Activated effector memory CD4-positive, alpha-beta T cell treated with anti-CD3 and anti-CD28 coated beads, Interleukin-2, amount 50 U/mL, for 16 hours (primary cell): ENCODE measurements around the gene IL18BP.

Source experiments
- DNase-seq: peaks from one replicate; pipeline ENCODE4 v3.0.0-alpha.2; 2020

Gene IL18BP

DNA sequence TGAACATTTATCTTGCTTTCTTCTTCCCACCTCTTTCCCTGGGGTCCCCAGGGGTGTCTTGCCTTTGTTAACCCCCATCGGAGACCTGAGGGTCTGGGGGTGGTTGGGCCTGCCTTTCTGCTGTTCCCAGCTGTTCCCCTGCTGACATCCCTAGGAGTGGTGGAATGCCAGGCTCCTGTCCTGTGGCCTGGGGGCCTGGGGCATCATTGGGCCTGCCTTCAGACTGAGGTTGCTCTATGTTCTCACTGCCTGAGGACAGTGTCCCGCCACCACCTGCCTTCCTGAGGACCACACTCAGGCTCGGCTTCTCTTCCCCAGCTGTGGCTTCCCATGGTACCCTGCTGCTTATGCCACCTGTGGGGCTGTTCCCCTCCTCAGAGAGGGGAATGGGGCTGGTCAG lies 1.1 kb upstream of the IL18BP start:
- DNase-seq = no peak

DNA sequence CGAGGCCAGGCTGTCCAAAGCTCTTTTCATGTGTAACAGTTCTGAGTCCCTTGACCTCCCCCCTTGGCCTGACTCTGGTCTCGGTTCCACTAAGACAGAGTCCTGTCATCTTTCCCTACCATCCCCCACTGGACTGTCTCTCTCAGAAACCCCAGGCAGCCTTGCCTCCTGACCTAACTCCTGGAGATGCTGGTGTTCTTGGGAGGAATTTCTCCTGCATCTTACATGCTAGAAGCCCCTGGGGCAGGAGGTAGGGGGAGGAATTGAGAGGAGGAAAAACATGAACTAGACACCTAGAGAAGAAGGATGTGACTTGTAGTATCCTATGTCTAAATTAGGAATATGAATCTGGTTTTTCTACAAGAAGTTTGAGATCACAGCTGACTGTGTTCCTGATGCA lies 648 bp upstream of the IL18BP start:
- no peak for DNase-seq

DNA sequence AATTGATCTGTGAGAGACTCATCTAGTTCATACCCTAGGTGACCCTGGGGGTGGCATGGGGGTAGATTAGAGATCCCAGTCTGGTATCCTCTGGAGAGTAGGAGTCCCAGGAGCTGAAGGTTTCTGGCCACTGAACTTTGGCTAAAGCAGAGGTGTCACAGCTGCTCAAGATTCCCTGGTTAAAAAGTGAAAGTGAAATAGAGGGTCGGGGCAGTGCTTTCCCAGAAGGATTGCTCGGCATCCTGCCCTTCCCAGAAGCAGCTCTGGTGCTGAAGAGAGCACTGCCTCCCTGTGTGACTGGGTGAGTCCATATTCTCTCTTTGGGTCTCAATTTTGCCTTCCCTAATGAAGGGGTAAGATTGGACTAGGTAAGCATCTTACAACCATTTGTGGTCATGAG lies 653 bp downstream of the IL18BP start:
- DNase-seq = no peak

GRCh38 chr11:71999798-72000197 lies 1.1 kb downstream of the IL18BP start:
- no peak for DNase-seq

- no peak for DNase-seq
These were observed 1.6 kb downstream of the IL18BP start for GRCh38 chr11:72000202-72000867.

- DNase-seq = no peak
These were observed 2.6 kb downstream of the IL18BP start for GRCh38 chr11:72001285-72001684.

DNA sequence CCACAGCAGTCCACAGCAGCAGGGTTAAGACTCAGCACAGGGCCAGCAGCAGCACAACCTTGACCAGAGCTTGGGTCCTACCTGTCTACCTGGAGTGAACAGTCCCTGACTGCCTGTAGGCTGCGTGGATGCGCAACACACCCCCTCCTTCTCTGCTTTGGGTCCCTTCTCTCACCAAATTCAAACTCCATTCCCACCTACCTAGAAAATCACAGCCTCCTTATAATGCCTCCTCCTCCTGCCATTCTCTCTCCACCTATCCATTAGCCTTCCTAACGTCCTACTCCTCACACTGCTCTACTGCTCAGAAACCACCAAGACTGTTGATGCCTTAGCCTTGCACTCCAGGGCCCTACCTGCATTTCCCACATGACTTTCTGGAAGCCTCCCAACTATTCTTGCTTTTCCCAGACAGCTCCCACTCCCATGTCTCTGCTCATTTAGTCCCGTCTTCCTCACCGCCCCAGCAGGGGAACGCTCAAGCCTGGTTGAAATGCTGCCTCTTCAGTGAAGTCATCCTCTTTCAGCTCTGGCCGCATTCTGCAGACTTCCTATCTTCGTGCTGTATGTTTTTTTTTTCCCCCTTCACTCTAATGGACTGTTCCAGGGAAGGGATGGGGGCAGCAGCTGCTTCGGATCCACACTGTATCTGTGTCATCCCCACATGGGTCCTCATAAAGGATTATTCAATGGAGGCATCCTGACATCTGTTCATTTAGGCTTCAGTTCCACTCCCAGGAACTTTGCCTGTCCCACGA lies 3.3 kb downstream of the IL18BP start:
- DNase-seq = no peak

- no peak for DNase-seq
These were observed 4.4 kb downstream of the IL18BP start for GRCh38 chr11:72002841-72003775.

DNA sequence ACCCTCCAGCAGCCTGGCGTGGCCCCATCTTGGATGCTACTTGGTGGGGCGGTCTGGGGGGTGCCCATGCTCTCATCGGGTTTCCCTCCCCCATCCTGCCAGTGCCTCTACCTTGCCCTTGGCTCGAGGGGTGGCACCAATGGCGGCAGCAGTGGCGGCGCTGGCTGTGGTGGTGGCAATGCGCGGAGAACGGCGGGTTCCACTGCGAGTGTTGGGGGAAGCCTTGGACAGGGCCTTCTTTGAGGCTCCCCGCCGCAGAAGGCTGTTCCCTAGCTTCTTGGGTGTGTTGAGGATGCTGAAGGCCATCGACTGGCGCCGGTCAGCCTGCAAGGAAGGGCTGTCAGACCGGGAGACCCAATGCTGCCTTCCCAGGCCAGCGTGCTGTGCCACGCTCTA lies 5.1 kb downstream of the IL18BP start:
- no peak for DNase-seq

DNA sequence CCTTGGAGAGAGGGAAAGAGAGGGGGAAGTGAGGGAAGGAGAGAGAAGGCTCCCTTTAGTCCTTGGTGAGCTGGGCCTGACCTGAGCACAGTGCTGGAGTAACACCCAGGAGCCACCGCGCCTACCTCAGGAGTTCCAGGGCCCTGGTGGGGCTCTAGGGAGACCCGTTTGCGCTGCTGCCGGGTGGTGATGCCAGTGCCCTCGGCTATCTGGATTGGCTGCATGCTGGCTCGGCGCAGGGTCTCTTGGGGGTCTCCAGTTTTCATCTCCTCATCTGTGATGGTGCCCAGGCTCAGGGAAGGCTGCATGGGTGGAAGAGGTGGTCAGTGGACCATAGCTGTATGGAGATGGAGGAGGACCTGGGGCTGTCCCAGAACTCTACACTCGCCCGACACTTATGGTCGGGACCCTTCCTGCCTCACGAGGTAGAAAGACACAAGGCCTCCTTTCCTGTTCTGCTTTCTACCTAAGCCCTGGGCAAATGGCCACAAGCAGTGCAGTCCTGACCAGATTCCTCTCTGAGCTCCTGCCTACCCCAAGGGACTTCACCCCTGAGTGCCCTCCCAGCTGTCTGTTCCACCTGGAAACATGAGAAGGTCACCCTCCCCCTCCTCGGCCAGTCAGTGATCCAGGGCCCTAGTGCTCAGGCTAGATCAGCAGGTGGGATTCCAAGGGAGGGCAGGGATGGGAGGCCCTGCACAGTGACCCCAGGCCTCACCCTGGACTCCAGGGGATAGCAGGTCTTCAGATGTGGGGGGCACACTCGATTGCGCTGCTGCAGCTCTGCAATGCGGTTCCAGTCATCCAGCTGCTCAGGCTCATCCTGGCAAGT lies 6.0 kb downstream of the IL18BP start:
- no peak for DNase-seq

DNA sequence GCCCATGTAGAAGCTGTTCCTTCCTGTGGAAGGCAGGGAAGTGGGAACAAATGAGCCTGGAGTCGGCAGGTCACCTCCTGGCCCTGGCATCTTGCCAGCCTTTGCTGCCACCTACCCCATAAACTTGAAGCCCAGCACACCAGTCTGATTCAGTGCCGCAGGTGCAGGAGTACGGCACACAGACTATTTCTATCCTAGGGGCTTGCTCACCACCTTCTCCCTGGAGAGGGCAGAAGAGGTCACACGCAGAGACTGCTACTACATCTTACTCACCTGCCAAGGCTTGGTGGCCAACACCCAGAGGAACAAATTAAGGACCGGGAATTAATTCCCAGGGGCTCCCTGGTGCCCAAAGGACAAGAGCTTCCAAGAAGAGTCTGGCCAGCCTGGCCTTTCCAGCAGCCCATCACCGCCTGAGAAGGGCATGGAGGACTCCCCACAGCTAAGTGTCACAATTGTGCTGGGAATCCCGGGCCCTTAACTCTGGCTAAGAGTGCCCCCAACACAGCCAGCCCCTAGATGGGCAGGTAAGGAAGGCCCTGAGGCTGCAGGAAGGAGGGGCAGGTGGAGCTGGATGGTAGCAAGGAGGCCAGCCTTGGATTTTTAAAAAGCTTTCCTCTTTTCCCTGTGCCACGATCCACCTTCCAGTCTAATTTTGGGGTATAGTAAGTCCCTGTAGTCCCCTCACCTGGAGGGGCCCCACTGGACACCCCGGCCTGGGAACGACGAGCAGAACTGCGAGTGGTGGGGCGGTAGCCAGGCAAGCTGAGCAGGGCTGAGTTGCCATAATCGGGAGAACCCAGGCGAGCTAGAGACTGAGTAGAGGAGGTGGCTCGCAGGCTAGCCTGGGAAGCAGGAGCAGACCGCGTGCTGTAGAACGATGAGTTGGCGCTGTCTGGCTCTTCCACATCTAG lies 6.9 kb downstream of the IL18BP start:
- no peak for DNase-seq

DNA sequence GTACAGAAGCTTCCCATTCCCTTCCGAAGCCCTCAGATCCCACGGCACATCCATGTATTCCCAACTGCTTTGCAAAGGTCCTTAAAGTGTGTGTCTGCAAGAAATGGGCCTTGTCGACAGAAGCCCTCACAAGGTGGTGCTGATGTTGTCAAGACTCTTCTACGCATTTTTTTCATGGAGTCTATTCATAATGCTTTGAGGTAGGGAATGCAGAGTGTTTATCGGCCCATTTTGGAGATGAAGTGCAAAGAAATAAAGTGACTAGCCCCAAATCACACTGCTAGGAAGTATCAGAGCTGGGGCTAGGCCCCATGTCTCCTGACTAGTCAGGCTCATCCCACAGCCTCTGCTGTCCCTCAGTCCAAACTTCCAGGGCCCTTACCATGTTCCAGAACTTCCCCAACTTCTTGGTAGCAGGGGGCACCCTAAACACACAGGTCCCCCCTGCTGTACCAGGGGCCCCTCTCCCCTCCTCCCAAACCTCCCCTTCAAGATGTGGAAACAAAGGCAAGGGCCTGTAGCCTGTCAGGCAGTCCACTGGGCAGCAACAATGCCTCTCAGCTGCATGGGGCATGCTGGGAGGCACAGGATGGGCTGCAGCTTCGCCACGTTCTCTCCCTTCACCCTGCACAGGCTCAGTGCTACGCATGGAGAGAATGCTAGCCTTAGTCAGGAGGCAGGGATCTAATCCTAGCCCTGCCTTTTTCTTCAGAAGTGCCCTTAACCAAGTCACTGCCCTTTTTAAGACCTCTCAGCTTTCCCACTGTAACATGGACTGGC lies 7.8 kb downstream of the IL18BP start:
- DNase-seq = no peak

DNA sequence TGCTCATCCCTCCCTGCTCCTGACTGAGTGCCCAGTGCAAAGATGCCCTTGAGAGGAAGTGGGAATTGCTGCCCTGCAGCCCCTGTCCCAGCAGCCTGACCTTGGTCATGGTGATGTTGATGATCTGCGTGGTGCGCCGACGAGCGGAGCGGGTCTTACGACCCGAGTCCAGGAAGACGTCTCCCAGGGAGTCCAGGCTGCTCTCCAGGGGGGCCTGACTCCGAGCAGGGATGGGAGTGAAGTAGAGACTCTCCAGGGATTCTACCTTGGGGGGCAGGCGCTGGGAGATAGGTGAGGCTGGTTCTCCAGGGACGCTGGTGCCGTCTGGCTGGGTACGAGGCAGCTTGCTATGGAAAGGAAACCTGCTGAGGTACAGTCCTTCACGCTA lies 8.4 kb downstream of the IL18BP start:
- peak; percentile 49 for DNase-seq

DNA sequence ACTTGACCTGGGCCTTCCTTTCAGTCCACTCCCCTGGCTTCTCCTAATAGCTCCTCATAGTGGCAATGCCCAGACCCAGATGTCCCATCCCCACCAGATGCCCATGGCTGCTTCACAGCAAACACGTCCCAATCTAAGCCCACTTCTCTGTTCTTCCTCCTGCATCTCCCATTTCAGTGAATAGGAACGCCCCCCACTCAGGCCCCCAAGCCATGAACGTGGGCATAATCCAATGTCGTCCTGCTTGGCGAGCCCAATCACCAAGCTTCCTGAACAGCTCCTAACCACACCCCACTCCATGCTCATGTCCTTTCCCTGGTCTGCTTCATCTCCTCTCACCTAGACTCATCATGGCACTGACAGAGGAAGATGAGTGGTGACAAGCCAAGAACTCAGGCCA lies 8.9 kb downstream of the IL18BP start:
- DNase-seq = no peak

DNA sequence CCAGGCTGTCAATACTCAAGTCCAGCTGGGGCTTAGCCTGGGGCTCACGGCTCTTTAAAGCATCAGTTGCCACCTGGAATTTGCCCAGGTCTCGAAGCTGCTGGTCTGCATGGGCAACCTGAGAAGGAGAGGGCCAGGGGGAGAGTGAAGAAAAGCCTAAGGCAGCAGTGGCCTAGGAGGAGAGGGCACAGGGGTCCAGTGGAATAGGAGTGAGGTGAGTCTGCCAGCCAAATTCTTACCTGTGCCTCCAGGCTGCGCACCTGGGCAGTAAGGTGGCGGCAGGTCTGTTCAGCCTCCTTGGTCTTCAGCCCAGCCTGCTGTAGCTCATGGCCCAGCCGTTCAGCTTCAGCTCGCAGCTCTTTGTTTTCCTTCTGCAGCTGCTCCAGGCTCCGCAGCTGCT lies 10.0 kb downstream of the IL18BP start:
- no peak for DNase-seq

DNA sequence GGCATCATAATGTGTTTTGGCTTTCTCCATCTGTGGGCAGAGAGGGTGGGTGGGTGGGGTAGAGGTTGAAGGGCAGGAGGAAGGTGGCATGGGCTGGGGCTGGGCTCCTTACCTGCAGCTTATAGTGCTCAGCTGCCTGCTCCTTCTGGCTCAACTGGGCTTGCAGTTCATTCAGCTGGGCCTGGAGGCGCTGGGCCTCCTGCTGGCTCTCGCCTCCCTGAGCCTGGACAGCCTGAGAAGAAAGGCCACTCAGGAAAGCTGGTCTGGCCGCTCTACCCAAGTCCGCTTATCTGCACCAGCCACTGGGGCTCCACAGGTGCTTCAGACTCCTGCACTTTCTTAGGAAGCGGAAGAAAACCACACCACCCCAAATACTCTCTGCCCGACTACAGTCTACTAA lies 10.4 kb downstream of the IL18BP start:
- no peak for DNase-seq

DNA sequence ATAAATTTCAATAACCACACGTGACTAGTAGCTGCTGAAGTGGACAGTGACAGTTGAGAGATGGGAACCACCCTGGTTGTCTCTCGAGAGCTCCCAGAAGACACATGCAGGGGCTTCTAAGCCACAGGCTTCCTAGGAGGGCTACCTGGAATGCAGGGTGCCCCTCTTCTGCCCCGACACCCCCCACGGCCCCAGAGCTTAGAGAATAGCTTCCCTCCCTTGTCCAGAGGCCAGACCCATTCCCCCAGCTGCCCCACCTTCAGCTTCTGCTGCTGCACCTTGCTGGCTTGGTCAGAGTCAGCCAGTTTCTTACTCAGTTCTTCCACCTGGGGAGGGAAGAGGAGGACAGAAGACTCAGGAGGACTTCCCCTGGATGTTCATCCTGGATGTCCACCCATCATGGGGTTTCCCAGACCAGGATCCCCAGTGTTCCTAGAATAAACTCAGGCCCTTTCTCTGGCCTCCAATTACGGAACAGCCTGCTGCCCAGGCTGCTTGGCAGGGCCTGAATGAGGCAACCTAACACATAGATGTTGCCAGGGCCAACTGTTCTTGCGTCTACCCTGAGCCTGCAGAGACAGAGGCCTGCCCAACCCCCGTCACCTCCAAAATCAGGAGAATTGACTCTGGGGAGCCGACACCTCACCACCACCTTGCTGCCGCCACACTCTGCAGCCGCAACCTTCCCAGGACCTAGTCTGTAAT lies 12.0 kb downstream of the IL18BP start:
- peak; percentile 50 for DNase-seq

DNA sequence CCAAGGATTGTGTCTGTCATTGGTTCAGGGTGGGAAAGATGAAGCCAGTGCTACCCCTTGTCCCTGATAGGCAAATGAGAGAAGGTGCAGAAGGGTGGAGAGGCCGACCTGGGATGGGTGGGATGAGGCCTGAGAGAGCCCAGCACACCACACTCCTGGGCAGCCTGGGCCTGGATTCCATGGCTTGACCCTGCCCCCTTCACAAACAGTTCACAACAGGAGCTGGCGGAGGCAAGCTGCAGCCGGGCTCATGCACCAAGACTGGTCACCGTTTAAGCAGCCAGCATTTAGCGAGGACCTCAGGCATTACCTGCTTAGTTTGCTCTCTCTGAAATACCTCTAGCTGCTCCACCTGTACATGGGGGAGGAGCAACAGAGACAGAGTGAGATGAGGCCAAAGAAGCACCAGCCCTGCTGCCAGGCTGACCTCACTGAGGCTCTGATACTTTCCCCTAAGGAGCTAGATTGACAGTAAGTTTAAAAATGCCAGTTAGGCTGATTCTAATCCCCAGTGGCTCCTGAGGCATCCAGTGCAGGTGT lies 13.5 kb downstream of the IL18BP start:
- DNase-seq = peak; percentile 34

GRCh38 chr11:72012897-72013721 lies 14.4 kb downstream of the IL18BP start:
- DNase-seq = peak; percentile 46
